Placental pericyte (primary cell): ENCODE measurements around the gene ERG. TPM values are rescaled to one million over a fixed set of nuclear protein-coding genes. Genes with fewer than 3 reads are reported as not detected.

Experiments
- small RNA-seq: library from RNA; depleted of rRNA; stranded (forward); fragments of <200 nt; gene quantifications from one replicate; pipeline ENCODE3, GENCODE V24; 2012; ENCODE audit warnings: low replicate concordance
- total RNA-seq: library from RNA; depleted of rRNA; stranded (reverse); fragments of >200 nt; gene quantifications from 2 replicates; pipeline ENCODE4 v1.2.3, GENCODE V29; 2012

ERG gene
- 0.29 and 0.66 TPM in 2 replicates for total RNA-seq

GRCh38 chr21:38498057-38498833, at the start of gene ERG:
TSS of gene ERG (minus strand) at chr21:38498477. CDS start at chr21:38498380, 97 bp downstream.

Small RNA genes within 50 kb of the gene (small RNA-seq; reads per million reads assigned to genes)
- gene SNRPGP13: not detected

Other genes with a start within 250 kb of the ERG start
- gene KCNJ15, start 241.5 kb downstream of the ERG start, total RNA-seq: 1.8 and 6.0 TPM in 2 replicates